ENCODE results near the gene NKAIN1.
"Not testable (repeated sequence)": the region's sequence is repeated elsewhere in the genome, so short reads cannot be mapped to it uniquely, and the experiment has no call there.

The NKAIN1 gene

DNA sequence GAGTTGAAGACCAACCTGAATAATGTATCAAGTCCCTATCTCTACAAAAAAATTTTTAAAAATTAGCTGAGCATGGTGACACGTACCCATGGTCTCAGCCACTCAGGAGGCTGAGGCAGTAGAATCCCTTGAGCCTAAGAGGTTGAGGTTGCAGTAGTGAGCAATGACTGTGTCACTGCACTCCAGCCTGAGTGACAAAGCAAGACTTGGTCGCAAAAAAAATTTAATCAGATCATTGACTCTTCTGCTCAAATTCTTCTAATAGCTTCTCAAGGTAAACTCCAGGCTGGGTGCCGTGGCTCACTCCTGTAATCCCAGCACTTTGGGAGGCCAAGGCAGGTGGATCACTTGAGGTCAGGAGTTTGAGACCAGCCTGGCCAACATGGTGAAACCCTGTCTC lies 88.3 kb downstream of the NKAIN1 start:
- DNase-seq: no peak

DNA sequence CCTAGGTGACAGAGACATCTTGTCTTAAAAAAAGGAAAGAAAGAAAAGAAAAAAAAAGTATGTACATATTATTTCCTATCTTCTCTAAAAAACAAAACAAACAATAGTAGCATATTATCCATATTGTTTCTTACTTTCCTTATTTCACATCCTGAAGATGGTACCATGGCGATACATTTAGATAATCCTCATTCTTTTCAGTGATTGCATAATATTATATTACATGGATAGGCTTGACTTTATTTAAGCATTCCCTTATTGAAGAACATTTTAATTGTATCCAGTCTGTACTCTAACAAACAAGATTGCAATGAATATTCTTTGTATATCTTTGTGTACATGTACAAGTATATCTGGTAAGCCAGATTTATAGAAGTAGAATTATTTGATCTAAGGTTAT lies 91.3 kb downstream of the NKAIN1 start:
- no peak for DNase-seq

DNA sequence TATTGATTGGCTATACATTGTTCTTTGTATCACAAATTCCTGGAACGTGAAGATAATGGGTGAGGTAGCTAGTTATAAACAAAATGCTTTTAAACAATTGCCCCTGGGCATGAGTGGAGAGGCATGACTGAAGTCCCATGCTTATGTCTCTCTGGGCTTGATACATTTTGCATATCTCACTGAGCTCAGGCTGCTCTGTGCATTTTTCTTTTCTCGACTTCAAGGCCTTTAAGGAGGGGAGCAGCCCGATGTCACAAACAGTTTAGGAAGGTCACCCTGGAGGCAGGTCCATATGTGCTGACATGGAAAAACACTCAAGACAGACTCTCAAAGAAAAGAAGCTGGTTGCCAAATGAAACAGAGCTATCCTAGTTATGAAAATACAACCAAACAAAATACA lies 94.0 kb downstream of the NKAIN1 start:
- DNase-seq: no peak

DNA sequence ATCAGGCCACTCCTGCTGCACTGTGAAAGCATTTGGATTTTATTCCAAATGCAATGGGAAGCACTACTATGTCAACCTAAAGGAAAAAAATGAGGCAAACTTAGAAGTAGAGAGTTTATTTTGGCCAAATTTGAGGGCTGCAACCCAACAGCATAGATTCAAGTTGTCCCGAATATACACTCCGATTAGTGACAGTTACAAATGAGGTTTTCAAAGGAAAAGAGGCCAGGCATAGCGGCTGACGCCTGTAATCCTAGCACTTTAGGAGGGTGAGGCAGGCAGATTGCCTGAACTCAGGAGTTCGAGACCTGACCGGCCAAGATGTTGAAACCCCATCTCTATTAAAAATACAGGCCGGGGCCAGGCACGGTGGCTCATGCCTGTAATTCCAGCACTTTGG lies 95.2 kb downstream of the NKAIN1 start:
- DNase-seq: no peak

DNA sequence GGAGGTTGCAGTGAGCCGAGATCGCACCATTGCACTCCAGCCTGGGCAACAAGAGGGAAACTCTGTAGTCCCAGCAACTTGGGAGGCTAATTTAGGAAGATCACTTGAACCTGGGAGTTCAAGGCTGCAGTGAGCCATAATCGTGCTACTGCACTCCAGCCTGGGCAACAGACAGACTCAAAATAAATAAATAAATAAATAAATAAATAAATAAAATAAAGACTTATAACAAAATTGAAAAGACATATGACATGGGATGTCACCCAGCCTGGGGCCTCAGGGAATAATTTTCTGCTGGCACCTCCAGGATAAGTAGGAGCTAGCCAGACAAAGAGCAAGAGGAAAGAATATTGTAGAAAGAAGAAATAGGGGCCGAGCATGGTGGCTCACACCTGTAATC lies 96.2 kb downstream of the NKAIN1 start:
- DNase-seq: no peak

DNA sequence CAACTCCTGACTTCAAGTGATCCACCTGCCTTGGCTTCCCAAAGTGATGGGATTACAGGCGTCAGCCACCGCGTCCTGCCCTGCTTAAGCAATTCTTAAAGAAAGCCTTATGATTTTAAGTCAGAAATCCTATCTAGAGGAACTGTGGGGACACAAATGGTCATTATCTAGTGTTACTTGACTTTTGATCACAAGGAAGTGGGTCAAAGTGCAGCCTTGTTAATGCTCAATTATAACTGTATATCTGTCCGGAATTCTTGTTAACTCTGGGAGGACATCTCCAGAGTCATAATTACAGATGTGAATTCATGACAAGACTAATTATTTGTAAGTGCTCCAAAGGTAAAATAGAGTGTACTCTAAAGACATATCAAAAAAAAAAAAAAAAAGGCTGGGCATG lies 97.3 kb downstream of the NKAIN1 start:
- DNase-seq: no peak

DNA sequence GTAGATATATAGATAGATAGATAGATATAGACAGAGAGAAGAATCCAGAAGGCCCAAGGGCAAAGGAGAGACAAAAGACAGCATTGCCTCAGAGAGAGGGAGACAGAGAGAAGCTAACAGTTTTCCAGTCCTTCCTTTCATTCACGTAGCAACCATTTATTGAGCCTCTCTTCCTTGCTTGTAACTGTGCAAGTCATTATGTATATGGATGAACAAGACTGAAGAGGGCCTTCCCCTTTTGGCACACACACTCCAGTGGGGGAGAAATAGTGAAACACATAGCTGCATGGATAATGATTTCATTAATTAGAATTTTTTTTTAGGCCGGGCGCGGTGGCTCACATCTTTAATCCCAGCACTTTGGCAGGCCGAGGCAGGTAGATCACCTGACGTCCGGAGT lies 99.4 kb downstream of the NKAIN1 start:
- DNase-seq: no peak

DNA sequence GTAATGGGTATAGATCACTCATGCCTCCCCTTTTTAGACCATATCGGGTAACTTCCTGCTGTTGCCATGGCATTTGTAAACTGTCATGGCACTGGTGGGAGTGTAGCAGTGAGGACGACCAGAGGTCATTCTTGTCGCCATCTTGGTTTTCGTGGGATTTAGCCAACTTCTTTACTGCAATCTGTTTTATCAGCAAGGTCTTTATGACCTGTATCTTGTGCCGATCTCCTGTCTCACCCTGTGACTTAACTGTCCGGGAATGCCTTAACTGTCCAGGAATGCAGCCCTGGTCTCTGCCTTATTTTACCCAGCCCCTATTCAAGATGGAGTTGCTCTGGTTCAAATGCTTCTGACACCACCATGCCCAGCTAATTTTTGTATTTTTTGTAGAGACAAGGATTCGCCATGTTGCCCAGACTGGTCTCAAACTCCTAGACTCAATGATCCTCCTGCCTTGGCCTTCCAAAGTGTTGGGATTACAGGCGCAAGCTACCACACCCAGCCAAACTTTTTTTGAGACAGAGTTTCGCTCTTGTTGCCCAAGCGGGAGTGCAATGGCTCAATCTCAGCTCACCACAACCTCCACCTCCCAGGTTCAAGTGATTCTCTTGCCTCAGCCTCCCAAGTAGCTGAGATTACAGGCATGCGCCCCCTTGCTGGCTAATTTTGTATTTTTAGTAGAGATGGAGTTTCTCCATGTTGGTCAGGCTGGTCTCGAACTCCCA lies 100.7 kb downstream of the NKAIN1 start:
- DNase-seq: not testable (repeated sequence)

DNA sequence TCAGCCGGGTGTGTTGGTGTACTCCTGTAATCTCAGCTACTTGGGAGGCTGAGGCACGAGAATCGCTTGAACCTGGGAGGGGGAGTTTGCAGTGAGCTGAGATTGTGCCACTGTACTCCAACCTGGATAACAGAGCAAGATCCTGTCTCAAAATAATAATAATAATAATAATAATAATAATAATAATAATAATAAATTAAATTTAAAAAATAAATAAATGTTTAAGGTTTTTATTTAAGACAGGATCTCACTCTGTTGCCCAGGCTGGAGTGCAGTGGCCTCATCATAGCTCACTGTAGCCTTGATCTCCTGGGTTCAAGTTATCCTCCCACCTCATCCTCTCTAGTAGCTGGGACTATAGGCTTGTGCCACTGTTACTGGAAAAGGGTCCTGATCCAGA lies 101.8 kb downstream of the NKAIN1 start:
- not testable (repeated sequence) for DNase-seq

DNA sequence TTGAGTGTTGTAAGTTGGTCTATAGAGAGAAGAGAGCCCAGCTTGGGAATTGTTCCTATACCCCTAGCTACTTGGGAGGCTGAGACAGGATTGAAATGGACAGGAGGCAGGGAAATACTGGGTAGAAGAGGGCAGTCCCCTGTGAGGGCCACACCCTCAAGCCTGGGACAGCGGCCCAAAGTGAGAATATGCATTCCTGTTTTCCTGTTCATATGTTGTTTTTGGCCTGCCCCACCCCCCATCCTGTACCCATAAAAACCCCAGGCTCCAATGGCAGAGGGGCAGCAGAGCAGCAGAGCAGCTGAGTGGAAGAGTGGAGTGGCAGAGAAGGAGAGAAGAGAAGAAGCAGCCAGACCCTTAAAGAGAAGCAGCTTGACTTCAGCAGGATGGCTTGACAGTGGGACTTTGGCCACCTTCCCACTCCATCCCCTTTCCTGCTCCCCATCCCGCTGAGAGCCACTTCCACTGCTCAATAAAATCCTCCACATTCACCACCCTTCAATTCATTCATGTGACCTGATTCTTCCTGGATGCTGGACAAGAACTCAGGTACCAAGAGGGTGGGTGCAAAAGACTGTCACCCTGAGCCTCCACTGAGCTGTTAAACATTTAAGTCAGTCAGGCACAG lies 103.6 kb downstream of the NKAIN1 start:
- DNase-seq: no peak

DNA sequence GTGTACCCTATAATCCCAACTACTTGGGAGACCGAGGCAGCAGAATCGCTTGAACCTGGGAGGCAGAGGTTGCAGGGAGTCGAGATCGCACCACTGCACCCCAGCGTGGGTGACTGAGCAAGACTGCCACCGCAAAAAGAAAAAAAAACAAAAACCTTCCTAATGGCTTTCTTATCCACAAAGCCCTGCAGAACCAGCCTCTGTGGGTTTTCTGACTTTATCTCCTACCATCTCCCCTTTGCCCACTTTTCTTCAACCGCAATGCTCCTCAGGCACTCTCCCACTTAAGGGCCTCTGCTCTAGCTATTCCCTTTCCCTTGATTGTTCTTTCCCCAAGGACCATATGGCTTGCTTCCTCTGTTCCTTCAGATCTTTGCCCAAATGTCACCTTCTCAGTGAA lies 106.3 kb downstream of the NKAIN1 start:
- no peak for DNase-seq

Measured in NCI-H2171 (cell line).